ENCODE results near the gene FIGN.

GRCh38 chr2:163665817-163666216 is 70.0 kb downstream of the FIGN start:
- TF ChIP-seq YY1 (IDR thresholded peaks at IDR 0.05; ENCODE audit: insufficient read depth, insufficient read length) = no peak
- no peak for TF ChIP-seq ZNF274 (IDR thresholded peaks at IDR 0.05; ENCODE audit: low read depth, low read length)
- TF ChIP-seq SUZ12 (IDR thresholded peaks at IDR 0.05; ENCODE audit: extremely low read depth, insufficient read depth, insufficient read length) = no peak

Measured in NT2/D1 (cell line).